ENCODE data around the gene UCHL5. TPM values are rescaled to one million over a fixed set of nuclear protein-coding genes. Genes with fewer than 3 reads are reported as not detected.
A peak's percentile ranks its signal among the peaks of the same experiment; 100 is the strongest.

Gene UCHL5
- total RNA-seq, 1 experiment from 2014 or later, result 42.1 TPM

DNA sequence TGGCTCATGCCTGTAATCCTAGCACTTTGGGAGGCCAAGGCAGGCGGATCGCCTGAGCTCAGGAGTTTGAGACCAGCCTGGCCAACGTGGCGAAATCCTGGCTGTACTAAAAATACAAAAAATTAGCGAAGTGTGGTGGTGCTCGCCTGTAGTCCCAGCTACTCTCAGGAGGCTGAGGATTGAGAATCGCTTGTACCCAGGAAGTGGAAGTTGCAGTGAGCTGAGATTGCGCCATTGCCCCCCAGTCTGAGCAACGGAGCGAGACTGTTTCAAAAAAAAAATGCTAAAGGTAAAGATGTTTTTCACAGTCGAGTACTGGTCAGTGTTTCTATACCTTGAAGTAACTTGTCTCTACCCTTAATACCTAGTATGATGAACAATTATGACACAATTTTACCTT lies 35.0 kb upstream of the UCHL5 start:
- Histone ChIP-seq H2BK20ac (ENCODE audit: low read depth, low read length, poor library complexity, severe bottlenecking) (no peak overlapping the region), H4K20me1 (ENCODE audit: control insufficient read depth, insufficient read depth, insufficient read length) (no peaks in the 10 kb centered on the region), H3K4me1 (ENCODE audit: insufficient read depth, low read length) (no peaks in the 10 kb centered on the region), H2AFZ (ENCODE audit: low read length) (no peak overlapping the region), H3K56ac (ENCODE audit: insufficient read length, low read depth, low read length) (no peak overlapping the region), H2BK15ac (ENCODE audit: low read depth, low read length) (no peak overlapping the region), H2BK120ac (ENCODE audit: low read depth, low read length, poor library complexity, severe bottlenecking) (no peak overlapping the region), H4K5ac (ENCODE audit: insufficient read length, low read depth, low read length) (no peak overlapping the region), H3T11ph (ENCODE audit: low read length) (no peak overlapping the region), H4K91ac (ENCODE audit: insufficient read length, low read depth, low read length) (no peak overlapping the region), H3K23ac (ENCODE audit: insufficient read length, low read depth, low read length) (no peak overlapping the region), H3K9me3 (ENCODE audit: control insufficient read depth, low read depth, low read length) (no peaks in the 10 kb centered on the region), H3K27me3 (ENCODE audit: insufficient read depth, low read length) (no peaks in the 10 kb centered on the region), H3K4me2 (ENCODE audit: insufficient read depth, insufficient read length, low read length) (no peak overlapping the region), H3K14ac (ENCODE audit: insufficient read depth, low read length) (no peak overlapping the region), H2BK5ac (ENCODE audit: insufficient read length, low read length) (no peak overlapping the region), H3K9ac (ENCODE audit: extremely low read depth, insufficient read length, low read length) (no peak overlapping the region), H2BK12ac (ENCODE audit: insufficient read length, low read depth, low read length) (no peak overlapping the region), H3K18ac (ENCODE audit: insufficient read length, low read depth, low read length) (no peak overlapping the region), H4K8ac (replicated peaks; ENCODE audit: insufficient read length, low read depth, low read length) (no peak overlapping the region), H3K79me2 (ENCODE audit: insufficient read depth, low read length) (no peaks in the 10 kb centered on the region), H3K79me1 (ENCODE audit: insufficient read depth, low read depth, low read length, poor library complexity, severe bottlenecking) (no peaks in the 10 kb centered on the region), H3K27ac (ENCODE audit: insufficient read length, low read depth, low read length) (no peak overlapping the region), H3K23me2 (ENCODE audit: insufficient read length, low read depth, low read length, poor library complexity, severe bottlenecking) (no peaks in the 10 kb centered on the region), H2AK5ac (ENCODE audit: insufficient read length, low read length) (no peak overlapping the region), H3K4ac (ENCODE audit: low read depth, low read length) (no peak overlapping the region)
- DNase-seq, result no peak
- Mint-ChIP-seq H3K36me3 (ENCODE audit: insufficient read depth in 1 of 3, low read depth in 3 of 3) (peaks cover 0 to 8% (median 0%) of the 10 kb centered on the region in 3 experiments; a peak in 2 of 7 replicates), H3K9me3 (no peaks in the 10 kb centered on the region), H3K4me3 (no peak overlapping the region), H3K27ac (peak overlapping the region; percentile 65 to 84 (median 70); a peak in 5 of 7 replicates), H3K27me3 (ENCODE audit: low read depth) (no peaks in the 10 kb centered on the region), H3K4me1 (no peaks in the 10 kb centered on the region)
- TF ChIP-seq, protein P1, sequence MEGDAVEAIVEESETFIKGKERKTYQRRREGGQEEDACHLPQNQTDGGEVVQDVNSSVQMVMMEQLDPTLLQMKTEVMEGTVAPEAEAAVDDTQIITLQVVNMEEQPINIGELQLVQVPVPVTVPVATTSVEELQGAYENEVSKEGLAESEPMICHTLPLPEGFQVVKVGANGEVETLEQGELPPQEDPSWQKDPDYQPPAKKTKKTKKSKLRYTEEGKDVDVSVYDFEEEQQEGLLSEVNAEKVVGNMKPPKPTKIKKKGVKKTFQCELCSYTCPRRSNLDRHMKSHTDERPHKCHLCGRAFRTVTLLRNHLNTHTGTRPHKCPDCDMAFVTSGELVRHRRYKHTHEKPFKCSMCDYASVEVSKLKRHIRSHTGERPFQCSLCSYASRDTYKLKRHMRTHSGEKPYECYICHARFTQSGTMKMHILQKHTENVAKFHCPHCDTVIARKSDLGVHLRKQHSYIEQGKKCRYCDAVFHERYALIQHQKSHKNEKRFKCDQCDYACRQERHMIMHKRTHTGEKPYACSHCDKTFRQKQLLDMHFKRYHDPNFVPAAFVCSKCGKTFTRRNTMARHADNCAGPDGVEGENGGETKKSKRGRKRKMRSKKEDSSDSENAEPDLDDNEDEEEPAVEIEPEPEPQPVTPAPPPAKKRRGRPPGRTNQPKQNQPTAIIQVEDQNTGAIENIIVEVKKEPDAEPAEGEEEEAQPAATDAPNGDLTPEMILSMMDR (conservative IDR thresholded peaks at IDR 0.05), result no peak
- no CpG with 5 or more reads among the region's 11 CpGs for WGBS (ENCODE audit: extremely low coverage, insufficient read length, low lambda C conversion rate)

Data from H9 (cell line).